WI38 (cell line): ENCODE results near the gene PDCD4.

Source experiments
- H3K4me3 ChIP-seq: 2 replicates; pipeline ENCODE4 v1.5.1; 2011; ENCODE audit warnings: low read depth, mild to moderate bottlenecking, control low read depth, low read length
- TF ChIP-seq, protein P1 (sequence below): IDR thresholded peaks from 2 replicates; pipeline ENCODE4 v1.5.1; 2012; ENCODE audit warnings: low read depth, mild to moderate bottlenecking, control low read depth, low read length

PDCD4 gene

DNA sequence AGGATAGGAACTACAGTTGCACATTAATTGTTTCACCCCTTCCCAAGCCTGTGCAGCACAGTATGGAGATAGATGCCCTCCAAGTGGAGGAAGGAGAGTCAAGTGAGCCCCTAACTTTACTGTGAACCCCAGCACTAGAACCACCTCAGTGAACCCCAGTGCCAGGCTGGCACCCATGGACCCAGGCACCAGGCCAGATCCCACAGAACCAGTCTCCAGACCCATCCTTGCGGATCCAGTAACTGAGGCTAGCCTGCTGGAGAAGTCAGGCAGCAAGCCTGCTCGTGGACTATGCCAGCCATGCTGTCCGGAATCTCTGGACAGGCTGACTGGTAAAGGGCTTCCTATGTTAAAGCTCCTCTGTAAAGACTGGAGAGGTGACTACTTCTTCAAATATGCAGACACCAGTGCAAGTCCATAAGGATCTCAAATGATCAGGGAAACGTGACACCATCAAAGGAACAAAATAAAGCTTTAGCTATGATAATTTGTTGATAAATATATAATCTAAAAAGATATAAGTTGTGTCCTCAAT is 75.4 kb downstream of the PDCD4 start:
- TF ChIP-seq, protein P1, sequence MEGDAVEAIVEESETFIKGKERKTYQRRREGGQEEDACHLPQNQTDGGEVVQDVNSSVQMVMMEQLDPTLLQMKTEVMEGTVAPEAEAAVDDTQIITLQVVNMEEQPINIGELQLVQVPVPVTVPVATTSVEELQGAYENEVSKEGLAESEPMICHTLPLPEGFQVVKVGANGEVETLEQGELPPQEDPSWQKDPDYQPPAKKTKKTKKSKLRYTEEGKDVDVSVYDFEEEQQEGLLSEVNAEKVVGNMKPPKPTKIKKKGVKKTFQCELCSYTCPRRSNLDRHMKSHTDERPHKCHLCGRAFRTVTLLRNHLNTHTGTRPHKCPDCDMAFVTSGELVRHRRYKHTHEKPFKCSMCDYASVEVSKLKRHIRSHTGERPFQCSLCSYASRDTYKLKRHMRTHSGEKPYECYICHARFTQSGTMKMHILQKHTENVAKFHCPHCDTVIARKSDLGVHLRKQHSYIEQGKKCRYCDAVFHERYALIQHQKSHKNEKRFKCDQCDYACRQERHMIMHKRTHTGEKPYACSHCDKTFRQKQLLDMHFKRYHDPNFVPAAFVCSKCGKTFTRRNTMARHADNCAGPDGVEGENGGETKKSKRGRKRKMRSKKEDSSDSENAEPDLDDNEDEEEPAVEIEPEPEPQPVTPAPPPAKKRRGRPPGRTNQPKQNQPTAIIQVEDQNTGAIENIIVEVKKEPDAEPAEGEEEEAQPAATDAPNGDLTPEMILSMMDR = no peak
- H3K4me3 ChIP-seq = no peak overlapping the region
